ENCODE data around the gene LRRC61. TPM values are rescaled to one million over a fixed set of nuclear protein-coding genes. Genes with fewer than 3 reads are reported as not detected.

LRRC61 gene
- total and polyA plus RNA-seq, 4 experiments from 2014 or later = 11.0 to 16.0 (median 13.8) TPM

DNA sequence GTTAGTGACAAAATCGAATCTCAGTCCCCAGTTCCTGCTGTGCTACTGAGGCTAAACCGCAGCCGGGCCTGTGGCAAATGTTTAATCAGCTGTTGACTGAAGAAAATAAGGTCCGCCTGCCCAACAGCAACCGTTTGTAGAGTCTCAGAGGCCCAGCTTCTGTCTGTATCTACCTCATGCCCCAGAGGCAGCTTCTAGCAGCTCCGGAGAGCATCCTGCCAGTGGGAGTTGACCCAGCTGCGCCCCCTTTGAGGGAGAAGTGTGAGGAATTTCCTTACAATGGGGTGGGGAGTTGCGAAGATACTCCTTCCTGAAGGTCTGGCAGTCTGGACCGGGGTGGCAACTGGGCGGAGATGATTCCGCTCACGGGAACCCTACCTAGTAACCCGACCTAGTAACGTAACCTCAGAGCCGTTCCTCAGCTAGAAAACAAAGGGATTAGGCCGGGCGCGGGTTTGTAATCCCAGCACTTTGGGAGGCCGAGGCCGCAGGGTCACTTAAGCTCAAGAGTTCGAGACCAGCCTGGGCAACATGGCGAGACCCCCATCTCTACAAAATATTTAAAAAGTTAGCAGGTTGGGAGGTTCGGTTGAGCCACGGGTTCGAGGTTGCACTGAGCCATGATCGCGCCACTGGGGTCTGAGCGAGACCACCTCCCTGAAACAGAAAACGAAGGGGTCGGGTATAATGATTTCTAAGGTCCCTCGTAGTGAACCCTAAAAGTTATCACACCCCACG lies 55.1 kb downstream of the LRRC61 start:
- Mint-ChIP-seq H3K36me3 (peaks cover 0 to 14% of the 10 kb centered on the region in 2 donors), H3K27me3 (no peaks in the 10 kb centered on the region), H3K4me3 (peak overlapping the region; percentile 79 to 88 (median 86)), H3K4me1 (peaks cover 28 to 69% (median 44%) of the 10 kb centered on the region in 4 donors), H3K27ac (peak overlapping the region; percentile 74 to 90 (median 86)), H3K9me3 (no peaks in the 10 kb centered on the region)
- peak overlapping the region; percentile 71 for H3K27ac ChIP-seq (ENCODE audit: low read depth, low read length)
- peak; percentile 32 to 63 (median 40) for DNase-seq
- H3K27me3 ChIP-seq (ENCODE audit: insufficient read depth, low read length) = no peaks in the 10 kb centered on the region
- intact Hi-C loops (cut with micrococcal nuclease) = loop anchor here (2.0 kb wide), 1 partner anchor 55 kb away; the partner anchor contains the start of genes ACTR3C and LRRC61
- H3K4me1 ChIP-seq (ENCODE audit: insufficient read depth, low read length) = peaks cover 38% of the 10 kb centered on the region
- H3K36me3 ChIP-seq (ENCODE audit: insufficient read depth, low read length) = no peaks in the 10 kb centered on the region
- H3K4me3 ChIP-seq (ENCODE audit: low read length in 2 of 2) = peak overlapping the region; percentile 87 to 89
- H3K9me3 ChIP-seq (ENCODE audit: control insufficient read depth in 1 of 2, low read length in 2 of 2) = no peaks in the 10 kb centered on the region
- ChIA-PET CTCF (ENCODE audit: partially characterized antibody) (interaction anchor here (0.9 to 2.6 kb wide), 9 partner anchors 9 to 43 kb away, joined by 3 to 19 read pairs (median 4); partner anchors contain the start of gene REPIN1), POLR2A (ENCODE audit: partially characterized antibody) (interaction anchor here (0.7 to 3.1 kb wide), 17 partner anchors 9 to 377 kb away, joined by 3 to 55 read pairs (median 4); partner anchors contain the start of genes ACTR3C, GIMAP7, GIMAP8 and LRRC61)

DNA sequence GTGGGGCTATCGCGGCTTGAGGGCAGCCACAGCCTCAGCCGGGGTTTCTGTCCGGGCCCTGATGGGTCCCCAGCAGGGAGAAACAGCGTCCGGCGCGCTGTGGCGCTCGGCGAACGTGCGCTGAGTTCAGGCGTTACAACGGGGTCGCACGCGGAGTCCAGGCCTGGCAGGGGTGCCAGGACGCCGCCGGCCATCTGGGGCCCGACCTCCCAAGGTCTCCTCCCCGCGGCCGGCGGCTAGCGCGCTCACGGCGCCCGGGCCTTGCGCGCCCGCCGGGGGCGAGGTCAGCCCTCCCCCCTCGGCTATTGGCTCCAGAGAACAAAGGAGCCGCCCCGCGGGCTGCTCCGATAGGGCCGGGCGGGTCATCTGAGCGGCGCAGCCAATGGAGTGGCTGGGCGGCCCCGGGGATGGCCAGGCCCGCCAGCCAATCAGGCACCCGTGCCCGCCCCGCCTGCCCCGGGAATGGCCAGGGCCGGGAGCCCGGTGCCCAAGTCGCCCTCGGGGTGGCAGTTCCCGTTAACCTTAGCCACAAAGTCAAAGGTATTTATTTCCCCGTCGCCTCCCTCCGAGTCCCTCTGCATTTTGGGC lies 55.8 kb downstream of the LRRC61 start, which contains the start of gene ZNF775:
ZNF775 (plus strand) TSS at position 478 of the 588 bp plus-strand sequence. CDS start 9,141 bp downstream, outside the sequence.
- H3K27ac ChIP-seq (ENCODE audit: low read depth, low read length) = peak within 1 kb of the TSS; percentile 71
- Mint-ChIP-seq H3K9me3 (no peaks in the 10 kb centered on the region), H3K4me3 (peak within 1 kb of the TSS; percentile 85 to 92 (median 90)), H3K4me1 (peaks cover 26 to 67% (median 44%) of the 10 kb centered on the region in 4 donors), H3K27me3 (no peaks in the 10 kb centered on the region), H3K27ac (peak within 1 kb of the TSS; percentile 74 to 93 (median 87)), H3K36me3 (peaks cover 0 to 8% of the 10 kb centered on the region in 2 donors)
- no peaks in the 10 kb centered on the region for H3K36me3 ChIP-seq (ENCODE audit: insufficient read depth, low read length)
- peaks cover 38% of the 10 kb centered on the region for H3K4me1 ChIP-seq (ENCODE audit: insufficient read depth, low read length)
- intact Hi-C loops (cut with micrococcal nuclease) = loop anchor here (1.0 to 2.0 kb wide), 5 partner anchors 11 to 56 kb away; partner anchors contain the start of genes ACTR3C, LRRC61 and REPIN1
- DNase-seq = peak; percentile 89 to 94 (median 91)
- CTCF ChIA-PET (ENCODE audit: partially characterized antibody) = interaction anchor here (1.0 to 2.6 kb wide), 5 partner anchors 10 to 43 kb away, joined by 3 to 19 read pairs (median 14); partner anchors contain the start of gene REPIN1
- POLR2A ChIA-PET (ENCODE audit: partially characterized antibody) = interaction anchor here (1.0 to 3.1 kb wide), 9 partner anchors 10 to 377 kb away, joined by 3 to 55 read pairs (median 5); partner anchors contain the start of genes ACTR3C, GIMAP8, LRRC61 and REPIN1
- H3K27me3 ChIP-seq (ENCODE audit: insufficient read depth, low read length) = no peaks in the 10 kb centered on the region
- H3K9me3 ChIP-seq (ENCODE audit: control insufficient read depth in 1 of 2, low read length in 2 of 2) = no peaks in the 10 kb centered on the region
- peak within 1 kb of the TSS; percentile 89 for H3K4me3 ChIP-seq (ENCODE audit: low read length in 2 of 2)

DNA sequence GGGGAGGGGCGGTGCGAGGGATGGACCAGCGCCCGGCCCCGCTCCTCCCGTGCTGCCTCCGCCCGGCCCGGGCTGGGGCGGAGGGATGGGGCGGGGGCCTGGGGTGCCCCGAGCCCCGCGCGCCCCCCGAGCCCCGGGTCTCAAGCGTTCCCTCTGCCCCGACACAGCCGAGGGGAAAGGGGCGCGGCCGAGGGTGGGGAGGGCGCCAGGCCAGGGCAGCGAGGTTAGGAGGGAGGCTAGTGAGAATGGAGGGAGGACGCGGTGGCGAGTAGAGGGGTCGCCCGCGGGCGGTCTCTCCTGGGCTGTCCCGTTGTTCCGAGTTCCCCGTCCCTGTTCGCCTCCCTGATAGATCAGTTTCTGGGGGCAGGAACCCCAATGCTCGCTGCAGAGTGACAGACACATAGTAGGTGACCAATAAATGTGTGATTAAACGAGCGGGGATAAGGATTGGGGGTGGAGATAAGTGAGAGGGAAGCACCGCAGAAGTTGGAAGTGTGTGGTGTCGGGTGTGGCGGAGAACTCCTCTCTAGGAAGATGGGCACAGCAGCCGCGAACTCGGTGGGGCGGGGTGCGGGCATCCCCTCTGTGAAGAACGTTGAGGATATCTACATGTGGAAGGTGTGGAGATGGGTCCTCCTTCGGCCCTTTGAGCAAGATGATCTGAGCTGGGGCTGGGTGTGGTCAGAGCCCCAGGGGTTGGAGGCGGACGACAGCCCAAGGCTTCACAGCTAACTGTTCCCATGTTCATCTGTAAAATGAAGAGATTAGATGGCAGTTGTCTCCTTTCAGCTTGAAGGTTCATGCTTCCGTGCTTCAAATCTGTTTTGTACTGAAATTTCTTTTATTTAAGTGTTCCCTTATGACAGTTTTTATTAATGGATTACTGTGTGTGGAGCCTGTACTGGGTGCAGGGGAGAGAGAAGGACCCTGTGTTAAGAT lies 56.6 kb downstream of the LRRC61 start:
- H3K27ac ChIP-seq (ENCODE audit: low read depth, low read length) = peak overlapping the region; percentile 63
- ChIA-PET POLR2A (ENCODE audit: partially characterized antibody) (interaction anchor here (1.0 to 3.1 kb wide), 8 partner anchors 11 to 30 kb away, joined by 3 to 55 read pairs (median 10); partner anchors contain the start of gene REPIN1), CTCF (ENCODE audit: partially characterized antibody) (interaction anchor here (1.4 to 2.6 kb wide), 3 partner anchors 11 to 24 kb away, joined by 4 to 19 read pairs (median 14); partner anchors contain the start of gene REPIN1)
- intact Hi-C loops (cut with micrococcal nuclease) = loop anchor here (1.0 to 2.0 kb wide), 5 partner anchors 11 to 57 kb away; partner anchors contain the start of genes ACTR3C, LRRC61 and REPIN1
- Mint-ChIP-seq H3K4me3 (peak overlapping the region; percentile 85 to 92 (median 90)), H3K27ac (peak overlapping the region; percentile 72 to 93 (median 86)), H3K36me3 (peaks cover 0 to 4% of the 10 kb centered on the region in 2 donors), H3K27me3 (no peaks in the 10 kb centered on the region), H3K9me3 (no peaks in the 10 kb centered on the region), H3K4me1 (peaks cover 26 to 61% (median 42%) of the 10 kb centered on the region in 4 donors)
- peak overlapping the region; percentile 89 for H3K4me3 ChIP-seq (ENCODE audit: low read length in 2 of 2)
- DNase-seq = no peak
- no peaks in the 10 kb centered on the region for H3K36me3 ChIP-seq (ENCODE audit: insufficient read depth, low read length)
- peaks cover 38% of the 10 kb centered on the region for H3K4me1 ChIP-seq (ENCODE audit: insufficient read depth, low read length)
- H3K27me3 ChIP-seq (ENCODE audit: insufficient read depth, low read length) = no peaks in the 10 kb centered on the region
- no peaks in the 10 kb centered on the region for H3K9me3 ChIP-seq (ENCODE audit: control insufficient read depth in 1 of 2, low read length in 2 of 2)

- CTCF ChIA-PET (ENCODE audit: partially characterized antibody) = interaction anchor here (1.4 kb wide), 1 partner anchor 13 kb away, joined by 4 read pairs; no protein-coding TSS in a partner anchor
- Histone ChIP-seq H3K27ac (ENCODE audit: low read depth, low read length) (no peak overlapping the region), H3K4me1 (ENCODE audit: insufficient read depth, low read length) (peaks cover 38% of the 10 kb centered on the region), H3K9me3 (ENCODE audit: control insufficient read depth in 1 of 2, low read length in 2 of 2) (no peaks in the 10 kb centered on the region), H3K27me3 (ENCODE audit: insufficient read depth, low read length) (no peaks in the 10 kb centered on the region), H3K36me3 (ENCODE audit: insufficient read depth, low read length) (no peaks in the 10 kb centered on the region), H3K4me3 (ENCODE audit: low read length in 2 of 2) (no peak overlapping the region)
- Mint-ChIP-seq H3K4me3 (peak overlapping the region; percentile 29 to 92 (median 86)), H3K27me3 (no peaks in the 10 kb centered on the region), H3K27ac (peak overlapping the region in 4 of 7 donors; percentile 30 to 84 (median 73)), H3K4me1 (peaks cover 25 to 55% (median 38%) of the 10 kb centered on the region in 4 donors), H3K36me3 (peaks cover 0 to 4% of the 10 kb centered on the region in 2 donors), H3K9me3 (no peaks in the 10 kb centered on the region)
- POLR2A ChIA-PET (ENCODE audit: partially characterized antibody) = interaction anchor here (1.0 to 1.9 kb wide), 3 partner anchors 11 to 26 kb away, joined by 3 to 14 read pairs (median 8); partner anchors contain the start of gene REPIN1
- no peak for DNase-seq
- intact Hi-C loops (cut with micrococcal nuclease) = no loop called here
These were observed 57.3 kb downstream of the LRRC61 start for GRCh38 chr7:150380463-150380862.

DNA sequence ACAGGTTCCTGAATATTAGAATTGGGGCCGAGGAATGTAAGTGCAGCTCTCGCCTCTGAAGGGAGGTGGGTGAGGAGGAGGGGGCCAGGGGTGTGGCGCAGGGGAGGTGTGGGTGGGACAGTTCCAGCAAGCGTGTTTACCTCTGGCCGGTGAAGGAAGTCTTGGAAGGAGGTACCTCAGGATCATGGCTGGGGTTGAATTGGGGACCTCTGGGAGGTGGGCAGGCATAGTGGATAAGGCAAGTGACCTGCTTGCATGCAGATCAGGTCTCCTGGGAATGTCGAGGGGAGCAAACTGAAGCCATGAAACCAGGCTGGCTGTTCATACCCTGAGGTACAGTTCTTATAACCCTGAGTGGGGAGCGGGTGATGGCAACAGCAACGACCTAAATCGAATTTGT lies 57.9 kb downstream of the LRRC61 start:
- no peaks in the 10 kb centered on the region for H3K9me3 ChIP-seq (ENCODE audit: control insufficient read depth in 1 of 2, low read length in 2 of 2)
- H3K36me3 Mint-ChIP-seq = peaks cover 0 to 3% of the 10 kb centered on the region in 2 donors
- no peaks in the 10 kb centered on the region for H3K27me3 ChIP-seq (ENCODE audit: insufficient read depth, low read length)
- H3K4me1 Mint-ChIP-seq = peaks cover 20 to 50% (median 33%) of the 10 kb centered on the region in 4 donors
- H3K27ac ChIP-seq (ENCODE audit: low read depth, low read length) = no peak overlapping the region
- no peak overlapping the region for H3K4me3 ChIP-seq (ENCODE audit: low read length in 2 of 2)
- ChIA-PET CTCF (ENCODE audit: partially characterized antibody) (interaction anchor here (1.4 kb wide), 1 partner anchor 14 kb away, joined by 4 read pairs; no protein-coding TSS in a partner anchor), POLR2A (ENCODE audit: partially characterized antibody) (interaction anchor here (1.7 to 1.9 kb wide), 2 partner anchors 12 to 25 kb away, joined by 8 to 14 read pairs; partner anchors contain the start of gene REPIN1)
- no peak for DNase-seq
- peaks cover 33% of the 10 kb centered on the region for H3K4me1 ChIP-seq (ENCODE audit: insufficient read depth, low read length)
- H3K27ac Mint-ChIP-seq = peak overlapping the region in 3 of 7 donors; percentile 48 to 72 (median 51)
- no peaks in the 10 kb centered on the region for H3K36me3 ChIP-seq (ENCODE audit: insufficient read depth, low read length)
- H3K4me3 Mint-ChIP-seq = peak overlapping the region in 4 of 8 donors; percentile 23 to 89 (median 46)
- H3K27me3 Mint-ChIP-seq = no peaks in the 10 kb centered on the region
- intact Hi-C loops (cut with micrococcal nuclease) = no loop called here
- no peaks in the 10 kb centered on the region for H3K9me3 Mint-ChIP-seq

GRCh38 chr7:150381785-150382122 lies 58.6 kb downstream of the LRRC61 start:
- Histone ChIP-seq H3K27me3 (ENCODE audit: insufficient read depth, low read length) (no peaks in the 10 kb centered on the region), H3K27ac (ENCODE audit: low read depth, low read length) (no peak overlapping the region), H3K9me3 (ENCODE audit: control insufficient read depth in 1 of 2, low read length in 2 of 2) (no peaks in the 10 kb centered on the region), H3K4me3 (ENCODE audit: low read length in 2 of 2) (no peak overlapping the region), H3K4me1 (ENCODE audit: insufficient read depth, low read length) (peaks cover 26% of the 10 kb centered on the region), H3K36me3 (ENCODE audit: insufficient read depth, low read length) (no peaks in the 10 kb centered on the region)
- no peaks in the 10 kb centered on the region for H3K9me3 Mint-ChIP-seq
- DNase-seq = no peak
- intact Hi-C loops (cut with micrococcal nuclease) = no loop called here
- H3K36me3 Mint-ChIP-seq = peaks cover 0 to 2% of the 10 kb centered on the region in 2 donors
- peaks cover 17 to 44% (median 28%) of the 10 kb centered on the region in 4 donors for H3K4me1 Mint-ChIP-seq
- no peak overlapping the region for H3K4me3 Mint-ChIP-seq
- H3K27me3 Mint-ChIP-seq = no peaks in the 10 kb centered on the region
- ChIA-PET POLR2A (ENCODE audit: partially characterized antibody) (no interaction called here), CTCF (ENCODE audit: partially characterized antibody) (no interaction called here)
- H3K27ac Mint-ChIP-seq = no peak overlapping the region

Measured in CD4-positive, alpha-beta memory T cell (primary cell).